PC-9 (cell line): ENCODE measurements around the gene KCNA10. TPM values are rescaled to one million over a fixed set of nuclear protein-coding genes. Genes with fewer than 3 reads are reported as not detected.

ENCODE experiments used
- BruUV-seq: library from RNA; stranded (reverse); fragments of 400-500 nt; replicated peaks from 2 replicates; lab custom pipeline; 2021; lab: Mats Ljungman, UMichigan
- CTCF ChIA-PET: fragments of 300-600 bp; sonication (Branson Sonifier 250); formaldehyde crosslinking; loops from one replicate; lab custom pipeline; 2022; ENCODE audit warnings: antibody characterized with exemption; lab: Charles Lee
- POLR2A ChIA-PET: fragments of 300-600 bp; sonication (Branson Sonifier 250); formaldehyde crosslinking; loops from one replicate; lab custom pipeline; 2022; ENCODE audit warnings: antibody characterized with exemption; ENCODE audit not compliant: unreplicated experiment; lab: Charles Lee
- DNase-seq, 2 experiments: peaks; one replicate each; pipeline versions ENCODE4 v3.0.0 to v3.0.0-alpha.2; 2015 to 2022; ENCODE audit warnings: mixed read lengths in 1 of 2
- H2AFZ ChIP-seq: fragments of 200-600 bp; sonication (generic); 2 replicates; pipeline ENCODE4 v1.8.1; 2017; ENCODE audit warnings: antibody characterized with exemption
- H3F3A ChIP-seq: fragments of 200-600 bp; sonication (generic); 2 replicates; pipeline ENCODE4 v1.8.1; 2017; ENCODE audit warnings: antibody characterized with exemption, mild to moderate bottlenecking, low read depth; ENCODE audit not compliant: insufficient read depth
- H3K27ac ChIP-seq: fragments of 200-600 bp; sonication (generic); 2 replicates; pipeline ENCODE4 v1.6.1; 2016; ENCODE audit warnings: mixed run types
- H3K27me3 ChIP-seq: fragments of 200-600 bp; sonication (generic); 2 replicates; pipeline ENCODE4 v1.6.1; 2016; ENCODE audit warnings: low read depth, mixed run types; ENCODE audit not compliant: insufficient read depth
- H3K36me3 ChIP-seq: fragments of 200-600 bp; sonication (generic); 2 replicates; pipeline ENCODE4 v1.6.1; 2016; ENCODE audit warnings: low read depth, mixed run types
- H3K4me1 ChIP-seq: fragments of 200-600 bp; sonication (generic); replicated peaks from 2 replicates; pipeline ENCODE4 v1.6.1; 2016; ENCODE audit warnings: mixed run types; ENCODE audit not compliant: insufficient read depth
- H3K4me2 ChIP-seq: fragments of 200-600 bp; sonication (generic); 2 replicates; pipeline ENCODE4 v1.6.1; 2017; ENCODE audit warnings: mixed run types
- H3K4me3 ChIP-seq: fragments of 200-600 bp; sonication (generic); 2 replicates; pipeline ENCODE4 v1.6.1; 2016; ENCODE audit warnings: mixed run types
- H3K79me2 ChIP-seq: fragments of 200-600 bp; sonication (generic); 2 replicates; pipeline ENCODE4 v1.6.1; 2017; ENCODE audit warnings: low read depth, mixed run types
- H3K9me2 ChIP-seq: fragments of 200-600 bp; sonication (generic); 2 replicates; pipeline ENCODE4 v1.8.1; 2017; ENCODE audit warnings: mild to moderate bottlenecking; ENCODE audit not compliant: insufficient read depth
- H3K9me3 ChIP-seq: fragments of 200-600 bp; sonication (generic); 2 replicates; pipeline ENCODE4 v1.8.1; 2016; ENCODE audit warnings: low read depth; ENCODE audit not compliant: insufficient read depth
- H4K20me1 ChIP-seq: fragments of 200-600 bp; sonication (generic); 2 replicates; pipeline ENCODE4 v1.8.1; 2017; ENCODE audit not compliant: insufficient read depth
- EZH2 ChIP-seq: fragments of 200-600 bp; sonication (generic); IDR thresholded peaks from 2 replicates; pipeline ENCODE4 v1.8.0; 2017; ENCODE audit warnings: antibody characterized with exemption, low read depth
- intact Hi-C: fragments of 100-400 bp; cut with micrococcal nuclease; formaldehyde crosslinking; loops from one replicate; pipeline ENCODE4 v1.10.0; 2022; ENCODE audit not compliant: unreplicated experiment
- total RNA-seq: library from RNA; stranded (reverse); gene quantifications from 2 replicates; pipeline ENCODE4 v1.2.3, GENCODE V29; 2021
- TF ChIP-seq, protein P1 (sequence below): fragments of 200-600 bp; sonication (generic); conservative IDR thresholded peaks from 2 replicates; pipeline ENCODE4 v1.6.1; 2017; ENCODE audit warnings: mixed run types, antibody characterized with exemption, mild to moderate bottlenecking, moderate library complexity

The KCNA10 gene
- total RNA-seq, 1 experiment from 2014 or later = not detected

DNA sequence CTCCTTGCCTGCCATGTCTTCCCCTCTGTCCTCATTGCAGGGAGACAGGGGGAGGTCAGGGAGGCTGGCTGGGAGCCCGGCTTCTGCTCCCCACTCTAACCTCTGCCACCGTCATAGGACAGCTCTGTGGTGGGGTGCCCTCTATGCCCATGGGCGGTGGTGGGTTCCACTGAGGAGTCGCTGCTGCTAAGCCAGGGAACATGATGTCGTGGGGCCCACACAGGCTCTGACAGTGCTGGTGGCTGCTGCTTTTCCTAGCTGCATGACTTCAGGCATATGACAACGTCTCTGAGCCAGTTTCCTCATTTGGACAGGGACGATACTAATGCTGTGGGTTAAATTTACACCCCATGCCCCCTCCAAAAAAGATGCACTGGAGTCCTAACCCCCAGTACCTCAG is 14.7 kb downstream of the KCNA10 start:
- Histone ChIP-seq H3K27ac (no peak overlapping the region), H3K36me3 (no peaks in the 10 kb centered on the region), H3K79me2 (no peaks in the 10 kb centered on the region), H4K20me1 (no peaks in the 10 kb centered on the region), H3K4me3 (no peak overlapping the region), H3K27me3 (peaks cover 78% of the 10 kb centered on the region), H3K9me2 (no peaks in the 10 kb centered on the region), H3K4me1 (no peaks in the 10 kb centered on the region), H3K4me2 (no peak overlapping the region), H2AFZ (no peak overlapping the region), H3F3A (no peaks in the 10 kb centered on the region), H3K9me3 (no peaks in the 10 kb centered on the region)
- DNase-seq = no peak
- POLR2A ChIA-PET = no interaction called here
- CTCF ChIA-PET = no interaction called here
- no peak for TF ChIP-seq EZH2
- TF ChIP-seq, protein P1, sequence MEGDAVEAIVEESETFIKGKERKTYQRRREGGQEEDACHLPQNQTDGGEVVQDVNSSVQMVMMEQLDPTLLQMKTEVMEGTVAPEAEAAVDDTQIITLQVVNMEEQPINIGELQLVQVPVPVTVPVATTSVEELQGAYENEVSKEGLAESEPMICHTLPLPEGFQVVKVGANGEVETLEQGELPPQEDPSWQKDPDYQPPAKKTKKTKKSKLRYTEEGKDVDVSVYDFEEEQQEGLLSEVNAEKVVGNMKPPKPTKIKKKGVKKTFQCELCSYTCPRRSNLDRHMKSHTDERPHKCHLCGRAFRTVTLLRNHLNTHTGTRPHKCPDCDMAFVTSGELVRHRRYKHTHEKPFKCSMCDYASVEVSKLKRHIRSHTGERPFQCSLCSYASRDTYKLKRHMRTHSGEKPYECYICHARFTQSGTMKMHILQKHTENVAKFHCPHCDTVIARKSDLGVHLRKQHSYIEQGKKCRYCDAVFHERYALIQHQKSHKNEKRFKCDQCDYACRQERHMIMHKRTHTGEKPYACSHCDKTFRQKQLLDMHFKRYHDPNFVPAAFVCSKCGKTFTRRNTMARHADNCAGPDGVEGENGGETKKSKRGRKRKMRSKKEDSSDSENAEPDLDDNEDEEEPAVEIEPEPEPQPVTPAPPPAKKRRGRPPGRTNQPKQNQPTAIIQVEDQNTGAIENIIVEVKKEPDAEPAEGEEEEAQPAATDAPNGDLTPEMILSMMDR = no peak
- intact Hi-C loops = no loop called here
- BruUV-seq = no TSS peak

DNA sequence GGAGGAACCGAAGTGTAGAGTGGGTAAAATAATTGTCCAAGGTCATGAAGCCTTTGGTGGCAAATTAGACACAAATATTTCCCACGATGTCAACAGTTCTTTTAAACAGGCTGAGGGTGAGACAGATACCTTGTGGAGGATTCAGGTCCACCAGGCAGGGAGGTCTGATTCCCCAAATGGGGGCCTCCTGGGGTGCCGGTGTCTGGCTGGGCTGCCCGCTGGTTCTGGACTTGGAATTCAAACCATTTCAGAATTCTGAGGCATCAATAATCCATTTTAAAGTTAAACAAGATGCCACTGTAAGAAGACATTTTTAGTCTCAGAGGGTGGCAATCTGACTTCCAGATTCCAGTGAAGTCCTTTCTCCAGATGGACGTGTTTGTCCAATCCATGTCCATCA is 15.5 kb downstream of the KCNA10 start:
- Histone ChIP-seq H4K20me1 (no peaks in the 10 kb centered on the region), H3K79me2 (no peaks in the 10 kb centered on the region), H3K4me1 (no peaks in the 10 kb centered on the region), H3K9me3 (no peaks in the 10 kb centered on the region), H3F3A (no peaks in the 10 kb centered on the region), H3K36me3 (no peaks in the 10 kb centered on the region), H2AFZ (no peak overlapping the region), H3K27ac (no peak overlapping the region), H3K9me2 (no peaks in the 10 kb centered on the region), H3K4me2 (no peak overlapping the region), H3K4me3 (no peak overlapping the region), H3K27me3 (peaks cover 86% of the 10 kb centered on the region)
- no peak for DNase-seq
- ChIA-PET POLR2A (no interaction called here), CTCF (no interaction called here)
- TF ChIP-seq, protein P1 = no peak
- no peak for TF ChIP-seq EZH2
- no TSS peak for BruUV-seq
- intact Hi-C loops = no loop called here

DNA sequence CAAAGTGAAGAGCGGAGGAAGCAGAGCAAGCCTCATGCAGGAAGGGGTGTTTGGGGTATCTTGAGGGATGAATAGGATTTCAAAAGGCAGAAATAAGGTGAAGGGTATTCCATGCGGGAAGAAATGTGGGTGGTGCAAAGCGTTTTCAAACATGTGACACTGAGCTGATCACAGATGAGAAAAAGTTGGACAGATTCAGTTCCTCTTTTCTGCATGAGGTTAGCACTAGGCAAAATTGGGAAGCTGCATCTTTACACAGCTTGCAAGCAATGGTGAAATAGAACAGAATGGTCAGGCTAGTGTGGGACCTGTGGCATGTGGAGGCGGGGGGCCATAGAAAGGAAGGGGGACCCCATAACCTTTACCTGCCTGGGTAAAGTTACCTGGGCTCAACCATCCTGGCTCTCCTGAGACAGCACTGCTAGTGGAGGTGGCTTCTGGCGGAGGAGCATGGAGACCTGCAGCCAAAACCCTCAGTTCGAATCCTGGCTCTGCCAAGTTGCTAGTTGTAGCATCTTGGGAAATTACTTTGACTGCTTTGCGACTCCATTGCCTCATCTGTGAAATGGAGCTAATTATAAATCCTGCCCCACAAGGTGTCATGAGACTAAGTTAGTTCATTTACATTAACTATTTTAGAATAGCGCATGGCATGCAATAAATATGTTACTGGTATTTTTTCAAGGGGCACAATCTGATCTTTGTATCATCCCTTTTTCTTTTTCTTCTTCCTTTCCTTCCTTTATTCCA is 16.4 kb downstream of the KCNA10 start:
- TF ChIP-seq, protein P1 = no peak
- no peak for TF ChIP-seq EZH2
- ChIA-PET CTCF (no interaction called here), POLR2A (no interaction called here)
- no peak overlapping the region for H3K4me3 ChIP-seq
- no peak for DNase-seq
- intact Hi-C loops = no loop called here
- no peaks in the 10 kb centered on the region for H3K9me3 ChIP-seq
- no peaks in the 10 kb centered on the region for H3K36me3 ChIP-seq
- no peak overlapping the region for H3K4me2 ChIP-seq
- H3K9me2 ChIP-seq = no peaks in the 10 kb centered on the region
- H3K27ac ChIP-seq = no peak overlapping the region
- no peaks in the 10 kb centered on the region for H4K20me1 ChIP-seq
- H3K4me1 ChIP-seq = no peaks in the 10 kb centered on the region
- no TSS peak for BruUV-seq
- no peaks in the 10 kb centered on the region for H3K79me2 ChIP-seq
- H2AFZ ChIP-seq = no peak overlapping the region
- H3K27me3 ChIP-seq = peaks cover 89% of the 10 kb centered on the region
- no peaks in the 10 kb centered on the region for H3F3A ChIP-seq
